ENCODE data around the gene S100A7.

GRCh38 chr1:153505576-153505975, 45.1 kb upstream of the S100A7 start:
- TF ChIP-seq, protein P1, sequence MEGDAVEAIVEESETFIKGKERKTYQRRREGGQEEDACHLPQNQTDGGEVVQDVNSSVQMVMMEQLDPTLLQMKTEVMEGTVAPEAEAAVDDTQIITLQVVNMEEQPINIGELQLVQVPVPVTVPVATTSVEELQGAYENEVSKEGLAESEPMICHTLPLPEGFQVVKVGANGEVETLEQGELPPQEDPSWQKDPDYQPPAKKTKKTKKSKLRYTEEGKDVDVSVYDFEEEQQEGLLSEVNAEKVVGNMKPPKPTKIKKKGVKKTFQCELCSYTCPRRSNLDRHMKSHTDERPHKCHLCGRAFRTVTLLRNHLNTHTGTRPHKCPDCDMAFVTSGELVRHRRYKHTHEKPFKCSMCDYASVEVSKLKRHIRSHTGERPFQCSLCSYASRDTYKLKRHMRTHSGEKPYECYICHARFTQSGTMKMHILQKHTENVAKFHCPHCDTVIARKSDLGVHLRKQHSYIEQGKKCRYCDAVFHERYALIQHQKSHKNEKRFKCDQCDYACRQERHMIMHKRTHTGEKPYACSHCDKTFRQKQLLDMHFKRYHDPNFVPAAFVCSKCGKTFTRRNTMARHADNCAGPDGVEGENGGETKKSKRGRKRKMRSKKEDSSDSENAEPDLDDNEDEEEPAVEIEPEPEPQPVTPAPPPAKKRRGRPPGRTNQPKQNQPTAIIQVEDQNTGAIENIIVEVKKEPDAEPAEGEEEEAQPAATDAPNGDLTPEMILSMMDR (conservative IDR thresholded peaks at IDR 0.05 in 1 of 2, IDR thresholded peaks at IDR 0.05 in 1 of 2; ENCODE audit: extremely low read depth in 1 of 2, insufficient read depth in 1 of 2, low read depth in 1 of 2, low read length in 2 of 2): no peak
- no peak for TF ChIP-seq EZH2 (IDR thresholded peaks at IDR 0.05; ENCODE audit: borderline replicate concordance, low read length)
